Measurements from ENCODE around the gene ACTG2. TPM values are rescaled to one million over a fixed set of nuclear protein-coding genes. Genes with fewer than 3 reads are reported as not detected.
A peak's percentile ranks its signal among the peaks of the same experiment; 100 is the strongest.

ACTG2 gene
- total RNA-seq, 6 experiments from 2014 or later = 0.17 to 2.3 (median 2.1) TPM

DNA sequence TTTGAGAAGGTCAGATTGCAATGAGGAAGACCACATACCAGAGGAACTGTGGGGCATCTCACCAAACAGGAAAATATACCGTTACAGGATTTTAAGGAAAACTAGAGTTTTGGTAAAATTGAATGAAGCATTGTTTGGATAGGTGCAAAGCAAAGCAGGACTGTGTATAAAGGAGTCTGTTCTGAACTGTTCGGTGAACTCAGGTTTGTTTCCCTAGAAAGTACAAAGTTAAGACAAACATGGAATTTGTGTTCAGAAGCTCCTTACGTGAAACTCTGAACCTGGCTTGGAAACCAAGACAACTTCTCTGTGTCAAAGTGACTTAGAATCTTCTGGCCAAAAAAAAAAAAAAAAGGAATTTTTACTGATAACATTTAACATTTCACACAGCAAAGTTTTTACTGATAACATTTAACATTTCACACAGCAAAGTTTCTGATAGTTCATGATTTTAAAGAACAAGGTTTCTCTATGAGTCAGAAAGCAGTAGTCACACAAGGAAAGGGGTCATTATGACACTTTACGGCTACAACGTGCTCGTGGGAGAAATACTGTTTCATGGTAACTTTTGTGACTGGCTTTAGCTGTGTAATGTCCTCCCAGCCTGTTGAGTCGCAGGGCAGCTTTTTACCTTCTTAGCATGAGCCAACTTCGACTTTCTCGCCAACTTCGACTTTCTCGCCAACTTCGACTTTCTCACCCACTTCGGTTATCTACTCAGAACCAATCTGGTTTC, 70.7 kb downstream of the ACTG2 start:
- Mint-ChIP-seq H3K4me1 (ENCODE audit: low read depth) (no peaks in the 10 kb centered on the region), H3K36me3 (ENCODE audit: low read depth) (peaks cover 26% of the 10 kb centered on the region), H3K27me3 (ENCODE audit: insufficient read depth) (peaks cover 3% of the 10 kb centered on the region), H3K4me3 (no peak overlapping the region), H3K27ac (no peak overlapping the region), H3K9me3 (peaks cover 5% of the 10 kb centered on the region; the same call in 1 of the 2 replicates)
- TF ChIP-seq, protein P1, sequence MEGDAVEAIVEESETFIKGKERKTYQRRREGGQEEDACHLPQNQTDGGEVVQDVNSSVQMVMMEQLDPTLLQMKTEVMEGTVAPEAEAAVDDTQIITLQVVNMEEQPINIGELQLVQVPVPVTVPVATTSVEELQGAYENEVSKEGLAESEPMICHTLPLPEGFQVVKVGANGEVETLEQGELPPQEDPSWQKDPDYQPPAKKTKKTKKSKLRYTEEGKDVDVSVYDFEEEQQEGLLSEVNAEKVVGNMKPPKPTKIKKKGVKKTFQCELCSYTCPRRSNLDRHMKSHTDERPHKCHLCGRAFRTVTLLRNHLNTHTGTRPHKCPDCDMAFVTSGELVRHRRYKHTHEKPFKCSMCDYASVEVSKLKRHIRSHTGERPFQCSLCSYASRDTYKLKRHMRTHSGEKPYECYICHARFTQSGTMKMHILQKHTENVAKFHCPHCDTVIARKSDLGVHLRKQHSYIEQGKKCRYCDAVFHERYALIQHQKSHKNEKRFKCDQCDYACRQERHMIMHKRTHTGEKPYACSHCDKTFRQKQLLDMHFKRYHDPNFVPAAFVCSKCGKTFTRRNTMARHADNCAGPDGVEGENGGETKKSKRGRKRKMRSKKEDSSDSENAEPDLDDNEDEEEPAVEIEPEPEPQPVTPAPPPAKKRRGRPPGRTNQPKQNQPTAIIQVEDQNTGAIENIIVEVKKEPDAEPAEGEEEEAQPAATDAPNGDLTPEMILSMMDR (IDR thresholded peaks at IDR 0.05) = no peak
- no peak for DNase-seq

DNA sequence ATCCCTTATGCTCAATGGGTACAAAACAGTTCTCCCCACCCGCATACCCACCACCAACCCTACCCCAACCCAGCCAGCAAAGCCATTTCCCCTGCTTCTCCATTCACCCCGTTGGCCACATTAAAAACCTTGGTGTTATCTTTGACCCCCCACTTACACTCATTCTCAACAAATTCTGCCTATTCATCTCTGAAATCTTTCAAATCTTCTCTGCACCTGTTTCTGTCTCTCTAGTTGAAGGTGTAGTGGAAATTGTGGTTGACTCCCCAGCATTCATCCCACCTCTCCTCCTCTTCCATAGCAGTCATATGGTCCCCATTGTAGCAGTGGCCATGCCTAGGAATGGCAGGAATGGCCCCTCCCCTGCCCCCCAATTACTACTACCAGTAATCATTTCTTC, 71.4 kb downstream of the ACTG2 start:
- Mint-ChIP-seq H3K4me1 (ENCODE audit: low read depth) (no peaks in the 10 kb centered on the region; the same call in 1 of the 2 replicates), H3K4me3 (no peak overlapping the region), H3K27me3 (ENCODE audit: insufficient read depth) (peaks cover 3% of the 10 kb centered on the region), H3K9me3 (peaks cover 5% of the 10 kb centered on the region; the same call in 1 of the 2 replicates), H3K27ac (no peak overlapping the region), H3K36me3 (ENCODE audit: low read depth) (peaks cover 19% of the 10 kb centered on the region)
- no peak for DNase-seq
- TF ChIP-seq, protein P1 (IDR thresholded peaks at IDR 0.05) = no peak

DNA sequence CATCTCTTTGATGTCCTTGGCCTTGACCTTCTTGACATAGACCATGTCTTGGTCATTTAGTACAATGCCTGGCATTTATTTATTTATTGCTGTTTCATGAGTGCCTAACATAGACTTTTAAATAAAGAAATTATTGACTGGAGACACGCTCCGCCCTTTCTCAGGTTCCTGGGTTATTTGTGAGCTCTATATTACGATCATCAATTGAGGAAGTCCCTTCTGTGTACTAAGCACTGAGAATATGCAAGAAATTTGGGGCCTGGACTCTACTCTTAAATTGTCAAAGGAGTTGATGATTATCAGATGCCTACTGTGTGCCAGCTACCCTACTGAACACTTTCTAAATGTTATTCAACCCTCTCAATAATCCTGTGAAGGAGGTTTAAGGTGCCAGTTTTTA, 72.2 kb downstream of the ACTG2 start:
- Mint-ChIP-seq H3K36me3 (ENCODE audit: low read depth) (peaks cover 12% of the 10 kb centered on the region), H3K9me3 (peaks cover 5% of the 10 kb centered on the region; the same call in 1 of the 2 replicates), H3K27ac (no peak overlapping the region), H3K27me3 (ENCODE audit: insufficient read depth) (peaks cover 3% of the 10 kb centered on the region), H3K4me1 (ENCODE audit: low read depth) (peaks cover 3% of the 10 kb centered on the region), H3K4me3 (no peak overlapping the region)
- DNase-seq = no peak
- TF ChIP-seq, protein P1 (IDR thresholded peaks at IDR 0.05) = no peak

DNA sequence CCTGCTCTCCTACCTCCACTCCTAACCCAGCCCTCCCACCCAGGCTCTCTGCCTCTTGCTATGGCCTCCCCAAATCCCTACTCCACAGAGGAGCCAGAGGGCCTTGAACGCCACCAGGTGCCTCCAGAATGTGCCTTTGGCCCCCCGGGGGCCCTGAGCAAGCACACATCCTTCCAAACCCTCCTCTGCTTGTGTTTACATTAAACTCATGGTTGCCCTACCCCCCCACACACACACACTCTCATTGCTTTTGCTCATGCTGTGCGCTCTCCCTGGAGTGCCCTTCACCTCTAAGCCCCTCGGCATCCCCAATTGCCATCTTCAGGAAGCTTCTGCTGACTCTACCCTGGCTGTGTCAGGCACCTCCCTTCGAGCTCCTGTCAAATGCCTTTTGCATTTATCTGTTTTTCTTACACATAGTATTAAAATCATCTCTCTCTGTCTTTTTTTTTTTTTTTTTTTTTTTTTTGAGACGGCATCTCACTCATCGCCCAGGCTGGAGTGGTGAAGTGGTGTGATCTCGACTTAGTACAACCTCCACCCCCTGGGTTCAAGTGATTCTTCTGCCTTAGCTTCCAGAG, 75.6 kb downstream of the ACTG2 start:
- H3K27ac Mint-ChIP-seq = no peak overlapping the region
- H3K4me1 Mint-ChIP-seq (ENCODE audit: low read depth) = peaks cover 21% of the 10 kb centered on the region
- H3K9me3 Mint-ChIP-seq = no peaks in the 10 kb centered on the region
- H3K4me3 Mint-ChIP-seq = no peak overlapping the region
- H3K27me3 Mint-ChIP-seq (ENCODE audit: insufficient read depth) = peaks cover 11% of the 10 kb centered on the region
- DNase-seq = no peak
- TF ChIP-seq, protein P1 (IDR thresholded peaks at IDR 0.05) = no peak
- H3K36me3 Mint-ChIP-seq (ENCODE audit: low read depth) = no peaks in the 10 kb centered on the region

DNA sequence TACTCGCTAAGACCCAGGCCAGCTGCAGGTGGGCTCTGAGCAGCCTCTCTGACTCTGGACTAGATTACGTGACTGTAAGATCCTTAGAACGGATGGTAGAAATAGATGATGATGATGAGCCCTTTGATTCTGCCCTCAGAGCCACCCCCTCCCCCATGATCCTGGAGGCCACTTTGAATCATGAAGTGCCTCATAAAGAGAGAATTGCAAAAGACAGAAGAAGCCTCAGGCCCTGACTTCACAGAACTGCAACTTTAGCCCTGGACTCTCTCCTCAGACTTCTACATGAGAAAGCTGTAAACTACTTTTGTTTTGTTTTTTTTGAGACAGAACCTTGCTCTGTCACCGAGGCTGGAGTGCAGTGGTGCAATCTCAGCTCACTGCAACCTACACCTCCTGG, 76.5 kb downstream of the ACTG2 start:
- no peak overlapping the region for H3K4me3 Mint-ChIP-seq
- H3K27ac Mint-ChIP-seq = no peak overlapping the region
- H3K27me3 Mint-ChIP-seq (ENCODE audit: insufficient read depth) = peaks cover 11% of the 10 kb centered on the region
- peaks cover 21% of the 10 kb centered on the region for H3K4me1 Mint-ChIP-seq (ENCODE audit: low read depth)
- DNase-seq = peak; percentile 22
- TF ChIP-seq, protein P1 (IDR thresholded peaks at IDR 0.05) = no peak
- no peaks in the 10 kb centered on the region for H3K9me3 Mint-ChIP-seq
- H3K36me3 Mint-ChIP-seq (ENCODE audit: low read depth) = no peaks in the 10 kb centered on the region

Other genes starting within 250 kb of the ACTG2 start
- gene TPRKB, start 155.7 kb upstream of the ACTG2 start, total RNA-seq (2021; fragmentation: NEBNext Ultra II Directional; extraction: Animal tissue kit (Norgen Biotek cat#: 25700)) = 10 to 100 TPM; 17.6 to 26.3 (median 22.8) TPM
- 10 to 100 TPM; 21.6 to 24.2 (median 23.1) TPM for gene DUSP11, start 112.9 kb upstream of the ACTG2 start, total RNA-seq (2021; fragmentation: NEBNext Ultra II Directional; extraction: Animal tissue kit (Norgen Biotek cat#: 25700))
- gene C2orf78, start 108.8 kb upstream of the ACTG2 start, total RNA-seq (2021; fragmentation: NEBNext Ultra II Directional; extraction: Animal tissue kit (Norgen Biotek cat#: 25700)) = not detected
- 10 to 100 TPM; 31.6 to 37.2 (median 34.5) TPM for gene STAMBP, start 64.0 kb upstream of the ACTG2 start, total RNA-seq (2021; fragmentation: NEBNext Ultra II Directional; extraction: Animal tissue kit (Norgen Biotek cat#: 25700))
- 10 to 100 TPM; 63.2 to 73.3 (median 69.3) TPM for gene DGUOK, start 33.9 kb downstream of the ACTG2 start, total RNA-seq (2021; fragmentation: NEBNext Ultra II Directional; extraction: Animal tissue kit (Norgen Biotek cat#: 25700))
- 1 to 10 TPM; 3.2 to 3.7 (median 3.4) TPM for gene TET3, start 91.9 kb downstream of the ACTG2 start, total RNA-seq (2021; fragmentation: NEBNext Ultra II Directional; extraction: Animal tissue kit (Norgen Biotek cat#: 25700))

Measured in HFFc6 (cell line).